Stimulated activated naive CD8-positive, alpha-beta T cell treated with anti-CD3 and anti-CD28 coated beads, Interleukin-15, Interleukin-2, amounts not matched to agents 100 ng/mL and 50 ng/mL, for 24 hours (primary cell): Measurements from ENCODE around the gene OPN4.
"Not testable (repeated sequence)": the region's sequence is repeated elsewhere in the genome, so short reads cannot be mapped to it uniquely, and the experiment has no call there.

ENCODE experiments used
- H3K27ac Mint-ChIP-seq: one replicate; pipeline ENCODE4 v1.8.0; 2021; ENCODE audit warnings: mild to moderate bottlenecking, mixed read lengths
- H3K27me3 Mint-ChIP-seq: one replicate; pipeline ENCODE4 v1.8.0; 2021; ENCODE audit warnings: mixed read lengths
- H3K36me3 Mint-ChIP-seq: one replicate; pipeline ENCODE4 v1.8.0; 2021; ENCODE audit warnings: low read depth, mixed read lengths
- H3K4me1 Mint-ChIP-seq: one replicate; pipeline ENCODE4 v1.8.0; 2021; ENCODE audit warnings: low read depth, mixed read lengths
- H3K4me3 Mint-ChIP-seq: one replicate; pipeline ENCODE4 v1.8.0; 2021; ENCODE audit warnings: mild to moderate bottlenecking, mixed read lengths
- H3K9me3 Mint-ChIP-seq: one replicate; pipeline ENCODE4 v1.8.0; 2021; ENCODE audit warnings: mixed read lengths

OPN4 gene, protein sequence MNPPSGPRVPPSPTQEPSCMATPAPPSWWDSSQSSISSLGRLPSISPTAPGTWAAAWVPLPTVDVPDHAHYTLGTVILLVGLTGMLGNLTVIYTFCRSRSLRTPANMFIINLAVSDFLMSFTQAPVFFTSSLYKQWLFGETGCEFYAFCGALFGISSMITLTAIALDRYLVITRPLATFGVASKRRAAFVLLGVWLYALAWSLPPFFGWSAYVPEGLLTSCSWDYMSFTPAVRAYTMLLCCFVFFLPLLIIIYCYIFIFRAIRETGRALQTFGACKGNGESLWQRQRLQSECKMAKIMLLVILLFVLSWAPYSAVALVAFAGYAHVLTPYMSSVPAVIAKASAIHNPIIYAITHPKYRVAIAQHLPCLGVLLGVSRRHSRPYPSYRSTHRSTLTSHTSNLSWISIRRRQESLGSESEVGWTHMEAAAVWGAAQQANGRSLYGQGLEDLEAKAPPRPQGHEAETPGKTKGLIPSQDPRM

GRCh38 chr10:86654411-86655172, at the start of gene OPN4:
TSS of gene OPN4 (plus strand) at chr10:86654547. CDS start at chr10:86654784, 237 bp downstream.
- Mint-ChIP-seq H3K27ac (no peak within 1 kb of the TSS), H3K36me3 (no peaks in the 10 kb centered on the region), H3K27me3 (no peaks in the 10 kb centered on the region)

DNA sequence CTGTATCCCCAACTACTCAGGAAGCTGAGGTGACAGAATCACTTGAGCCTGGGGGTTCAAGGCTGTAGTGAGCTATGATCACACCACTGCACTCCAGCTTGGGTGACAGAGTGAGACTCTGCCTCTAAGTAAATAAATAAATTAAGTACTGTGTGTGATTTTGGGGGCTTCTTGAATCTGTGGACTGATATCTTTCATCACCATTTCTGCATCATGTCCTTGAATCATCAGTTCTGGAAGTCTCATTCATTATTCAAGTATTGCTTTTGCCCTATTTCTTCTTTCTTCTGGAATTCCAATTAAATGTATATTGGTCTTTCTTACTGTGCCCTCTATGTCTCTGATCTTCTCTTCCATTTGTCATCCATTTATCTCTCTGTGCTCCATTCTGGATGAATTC, 46.7 kb upstream of the OPN4 start:
- Mint-ChIP-seq H3K36me3 (no peaks in the 10 kb centered on the region), H3K9me3 (peaks cover 7% of the 10 kb centered on the region), H3K4me1 (no peaks in the 10 kb centered on the region), H3K27me3 (peaks cover 24% of the 10 kb centered on the region), H3K27ac (no peak overlapping the region), H3K4me3 (no peak overlapping the region)

More at GRCh38 chr10:86654411-86655172, at the start of gene OPN4:
- Mint-ChIP-seq H3K4me1 (no peaks in the 10 kb centered on the region), H3K4me3 (no peak within 1 kb of the TSS), H3K9me3 (no peaks in the 10 kb centered on the region)

GRCh38 chr10:86609920-86610319, 44.4 kb upstream of the OPN4 start:
- Mint-ChIP-seq H3K27ac (no peak overlapping the region), H3K4me3 (no peak overlapping the region)

GRCh38 chr10:86611386-86611785, 43.0 kb upstream of the OPN4 start:
- Mint-ChIP-seq H3K27ac (no peak overlapping the region), H3K36me3 (no peaks in the 10 kb centered on the region), H3K27me3 (peaks cover 22% of the 10 kb centered on the region)

More at GRCh38 chr10:86609920-86610319, 44.4 kb upstream of the OPN4 start:
- Mint-ChIP-seq H3K9me3 (peaks cover 7% of the 10 kb centered on the region), H3K4me1 (no peaks in the 10 kb centered on the region), H3K27me3 (peaks cover 22% of the 10 kb centered on the region), H3K36me3 (no peaks in the 10 kb centered on the region)

GRCh38 chr10:86613096-86613495, 41.3 kb upstream of the OPN4 start:
- Mint-ChIP-seq H3K27me3 (peaks cover 17% of the 10 kb centered on the region), H3K4me3 (no peak overlapping the region), H3K27ac (no peak overlapping the region), H3K9me3 (peaks cover 8% of the 10 kb centered on the region), H3K36me3 (no peaks in the 10 kb centered on the region), H3K4me1 (no peaks in the 10 kb centered on the region)

More at GRCh38 chr10:86611386-86611785, 43.0 kb upstream of the OPN4 start:
- Mint-ChIP-seq H3K4me1 (no peaks in the 10 kb centered on the region), H3K4me3 (no peak overlapping the region), H3K9me3 (peaks cover 12% of the 10 kb centered on the region)

GRCh38 chr10:86613905-86614304, 40.4 kb upstream of the OPN4 start:
- Mint-ChIP-seq H3K4me3 (no peak overlapping the region), H3K27ac (no peak overlapping the region), H3K27me3 (peaks cover 11% of the 10 kb centered on the region), H3K4me1 (no peaks in the 10 kb centered on the region), H3K9me3 (peaks cover 5% of the 10 kb centered on the region), H3K36me3 (no peaks in the 10 kb centered on the region)

DNA sequence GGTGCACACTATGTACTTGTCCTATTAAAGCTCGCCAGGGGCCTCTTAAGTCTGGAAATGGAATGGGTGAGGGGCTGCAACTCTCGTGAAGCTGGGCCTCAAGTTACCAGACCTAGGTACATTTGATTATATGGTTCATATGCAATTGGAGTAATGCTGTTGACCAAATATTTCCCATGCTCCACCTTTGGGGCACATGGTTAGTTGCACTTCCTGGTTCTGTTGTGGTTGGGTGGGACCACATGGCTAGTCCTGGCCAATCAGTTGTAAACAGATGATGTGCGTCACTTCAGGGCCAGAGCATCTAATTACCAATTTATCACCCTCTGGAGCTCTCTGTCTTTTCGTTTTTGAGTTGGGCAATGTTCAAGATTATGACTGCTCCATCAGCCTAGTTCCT, 39.5 kb upstream of the OPN4 start:
- H3K4me1 Mint-ChIP-seq = no peaks in the 10 kb centered on the region
- peaks cover 10% of the 10 kb centered on the region for H3K27me3 Mint-ChIP-seq
- no peaks in the 10 kb centered on the region for H3K36me3 Mint-ChIP-seq
- H3K27ac Mint-ChIP-seq = no peak overlapping the region
- H3K4me3 Mint-ChIP-seq = no peak overlapping the region
- peaks cover 5% of the 10 kb centered on the region for H3K9me3 Mint-ChIP-seq

GRCh38 chr10:86617278-86617677, 37.1 kb upstream of the OPN4 start:
- not testable (repeated sequence) for H3K36me3 Mint-ChIP-seq, H3K9me3 Mint-ChIP-seq, H3K4me3 Mint-ChIP-seq, H3K27me3 Mint-ChIP-seq, H3K27ac Mint-ChIP-seq, H3K4me1 Mint-ChIP-seq

- Mint-ChIP-seq H3K27ac (no peak overlapping the region), H3K9me3 (no peaks in the 10 kb centered on the region), H3K4me1 (no peaks in the 10 kb centered on the region), H3K4me3 (no peak overlapping the region), H3K36me3 (no peaks in the 10 kb centered on the region), H3K27me3 (peaks cover 42% of the 10 kb centered on the region)
Measured at GRCh38 chr10:86628311-86628710, 26.0 kb upstream of the OPN4 start.

GRCh38 chr10:86630079-86630478, 24.3 kb upstream of the OPN4 start:
- Mint-ChIP-seq H3K4me3 (no peak overlapping the region), H3K9me3 (no peaks in the 10 kb centered on the region), H3K4me1 (no peaks in the 10 kb centered on the region), H3K27me3 (peaks cover 55% of the 10 kb centered on the region), H3K36me3 (no peaks in the 10 kb centered on the region), H3K27ac (no peak overlapping the region)

GRCh38 chr10:86632009-86632800, 22.1 kb upstream of the OPN4 start:
- Mint-ChIP-seq H3K27me3 (peaks cover 67% of the 10 kb centered on the region), H3K9me3 (no peaks in the 10 kb centered on the region), H3K27ac (no peak overlapping the region), H3K36me3 (no peaks in the 10 kb centered on the region), H3K4me3 (no peak overlapping the region), H3K4me1 (no peaks in the 10 kb centered on the region)

- H3K36me3 Mint-ChIP-seq = no peaks in the 10 kb centered on the region
- peaks cover 67% of the 10 kb centered on the region for H3K27me3 Mint-ChIP-seq
- H3K9me3 Mint-ChIP-seq = no peaks in the 10 kb centered on the region
- H3K4me3 Mint-ChIP-seq = no peak overlapping the region
- no peak overlapping the region for H3K27ac Mint-ChIP-seq
- no peaks in the 10 kb centered on the region for H3K4me1 Mint-ChIP-seq
Measured at GRCh38 chr10:86632951-86633350, 21.4 kb upstream of the OPN4 start.

DNA sequence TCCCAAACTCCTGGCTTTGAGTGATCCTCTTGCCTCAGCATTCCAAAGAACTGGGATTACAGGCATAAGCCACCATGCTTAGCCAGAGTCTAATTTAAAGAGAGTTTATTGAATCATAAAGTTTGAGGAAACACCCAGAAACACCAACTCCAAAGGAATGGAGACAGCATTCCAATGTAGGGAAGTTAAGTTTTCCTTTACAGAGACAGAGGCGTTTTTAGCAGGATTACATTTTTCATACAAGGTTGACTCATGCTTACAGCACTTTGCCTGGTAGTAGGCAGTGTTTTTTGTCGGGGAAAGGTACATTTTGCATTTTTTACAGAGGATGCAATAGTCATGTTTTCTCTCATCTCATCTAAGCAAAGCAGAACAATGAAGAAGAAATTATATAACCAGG, 18.9 kb upstream of the OPN4 start:
- H3K4me1 Mint-ChIP-seq = no peaks in the 10 kb centered on the region
- no peak overlapping the region for H3K27ac Mint-ChIP-seq
- H3K9me3 Mint-ChIP-seq = no peaks in the 10 kb centered on the region
- H3K27me3 Mint-ChIP-seq = peaks cover 62% of the 10 kb centered on the region
- no peaks in the 10 kb centered on the region for H3K36me3 Mint-ChIP-seq
- H3K4me3 Mint-ChIP-seq = no peak overlapping the region

- Mint-ChIP-seq H3K27ac (no peak overlapping the region), H3K36me3 (no peaks in the 10 kb centered on the region), H3K27me3 (peaks cover 57% of the 10 kb centered on the region)
Measured at GRCh38 chr10:86636311-86636710, 18.0 kb upstream of the OPN4 start.

GRCh38 chr10:86642021-86642420, 12.3 kb upstream of the OPN4 start:
- Mint-ChIP-seq H3K4me3 (no peak overlapping the region), H3K36me3 (no peaks in the 10 kb centered on the region), H3K27me3 (peaks cover 20% of the 10 kb centered on the region), H3K9me3 (peaks cover 6% of the 10 kb centered on the region), H3K4me1 (peaks cover 10% of the 10 kb centered on the region), H3K27ac (no peak overlapping the region)

More at GRCh38 chr10:86636311-86636710, 18.0 kb upstream of the OPN4 start:
- no peak overlapping the region for H3K4me3 Mint-ChIP-seq
- no peaks in the 10 kb centered on the region for H3K4me1 Mint-ChIP-seq
- no peaks in the 10 kb centered on the region for H3K9me3 Mint-ChIP-seq
